Stimulated activated CD4-positive, alpha-beta T cell treated with anti-CD3 and anti-CD28 coated beads, Interleukin-15, amount 100 ng/mL, for 48 hours (primary cell): ENCODE results near the gene HOXD9.

Experiments
- DNase-seq, 2 donors: peaks; one replicate each; pipeline ENCODE4 v3.0.0-alpha.2; 2020; ENCODE audit warnings: low read depth in 2 of 2

The HOXD9 gene

GRCh38 chr2:176098366-176099158 is 24.0 kb upstream of the HOXD9 start:
- no peak for DNase-seq

DNA sequence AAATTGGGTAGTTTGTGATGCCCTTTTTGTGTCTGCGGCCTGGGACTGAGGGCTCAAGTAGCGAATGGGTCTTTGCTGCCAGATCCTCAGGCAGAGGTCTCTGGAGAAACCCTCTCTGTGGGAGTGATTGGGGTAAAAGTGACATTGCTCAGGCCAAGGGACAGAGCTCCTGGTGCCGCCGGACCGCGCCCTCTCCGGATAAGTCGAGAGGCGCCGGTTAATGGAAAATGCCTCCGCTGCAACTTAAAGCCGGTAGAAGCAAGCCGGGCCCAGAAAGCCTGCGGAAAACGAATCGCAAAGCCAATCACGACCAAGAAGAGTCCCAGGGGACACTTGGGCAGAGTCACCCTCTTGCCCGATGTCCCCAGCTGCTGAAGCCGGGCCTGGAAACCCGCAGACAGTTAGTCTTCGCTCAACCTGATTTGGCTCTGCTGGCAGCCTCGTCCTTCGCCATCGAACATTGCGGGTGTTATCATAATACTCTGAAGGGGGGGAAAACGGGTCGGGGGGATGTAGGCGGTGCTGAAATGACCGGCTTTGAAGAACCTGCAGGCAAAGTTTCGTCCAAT is 23.3 kb upstream of the HOXD9 start:
- no peak for DNase-seq

DNA sequence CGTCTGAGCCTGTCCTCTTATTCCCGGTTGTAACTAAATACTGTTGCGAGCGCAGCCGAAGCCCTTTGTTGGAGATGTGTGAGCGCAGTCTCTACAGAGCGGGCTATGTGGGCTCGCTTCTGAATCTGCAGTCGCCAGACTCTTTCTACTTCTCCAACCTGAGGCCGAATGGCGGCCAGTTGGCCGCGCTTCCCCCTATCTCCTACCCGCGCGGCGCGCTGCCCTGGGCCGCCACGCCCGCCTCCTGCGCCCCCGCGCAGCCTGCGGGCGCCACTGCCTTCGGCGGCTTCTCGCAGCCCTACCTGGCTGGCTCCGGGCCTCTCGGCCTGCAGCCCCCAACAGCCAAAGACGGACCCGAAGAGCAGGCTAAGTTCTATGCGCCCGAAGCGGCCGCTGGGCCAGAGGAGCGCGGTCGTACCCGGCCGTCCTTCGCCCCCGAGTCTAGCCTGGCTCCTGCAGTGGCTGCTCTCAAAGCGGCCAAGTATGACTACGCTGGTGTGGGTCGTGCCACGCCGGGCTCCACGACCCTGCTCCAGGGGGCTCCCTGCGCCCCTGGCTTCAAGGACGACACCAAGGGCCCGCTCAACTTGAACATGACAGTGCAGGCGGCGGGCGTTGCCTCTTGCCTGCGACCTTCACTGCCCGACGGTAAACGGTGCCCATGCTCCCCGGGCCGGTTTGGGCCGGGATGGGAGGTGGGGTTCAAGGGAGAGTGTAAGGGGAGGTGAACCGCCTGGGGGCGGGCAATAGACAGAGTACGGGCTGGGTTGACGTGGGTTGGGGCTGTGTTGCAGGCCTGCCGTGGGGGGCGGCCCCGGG is 22.6 kb upstream of the HOXD9 start, which contains the start of gene HOXD12:
Gene HOXD12 (plus strand): TSS at position 68 of the 819 bp plus-strand sequence. CDS start 7 bp downstream, at position 75.
- DNase-seq: no peak

GRCh38 chr2:176100547-176101140 is 21.9 kb upstream of the HOXD9 start:
- DNase-seq: no peak

- no peak for DNase-seq
Measured at GRCh38 chr2:176101216-176101830, 21.2 kb upstream of the HOXD9 start.

DNA sequence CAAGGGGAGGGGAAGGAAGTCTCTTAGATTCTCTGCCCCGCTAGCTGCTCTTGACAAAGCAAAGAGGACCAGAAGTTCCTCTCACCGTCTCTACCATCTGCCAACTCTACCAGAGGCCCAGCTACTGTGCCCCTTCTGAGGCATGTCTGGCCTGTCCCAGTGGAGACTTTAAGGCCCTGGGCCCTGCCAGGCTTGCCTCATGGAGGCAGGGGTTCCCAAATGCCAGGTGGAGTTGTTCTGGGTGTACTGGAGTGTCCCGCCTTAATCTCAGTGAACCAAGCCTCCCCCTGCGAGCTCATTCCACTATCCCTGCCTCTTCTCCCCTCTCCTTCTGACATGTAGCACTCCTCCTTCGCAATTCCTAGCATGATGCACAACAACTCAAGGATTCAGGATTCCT is 20.7 kb upstream of the HOXD9 start:
- no peak for DNase-seq

DNA sequence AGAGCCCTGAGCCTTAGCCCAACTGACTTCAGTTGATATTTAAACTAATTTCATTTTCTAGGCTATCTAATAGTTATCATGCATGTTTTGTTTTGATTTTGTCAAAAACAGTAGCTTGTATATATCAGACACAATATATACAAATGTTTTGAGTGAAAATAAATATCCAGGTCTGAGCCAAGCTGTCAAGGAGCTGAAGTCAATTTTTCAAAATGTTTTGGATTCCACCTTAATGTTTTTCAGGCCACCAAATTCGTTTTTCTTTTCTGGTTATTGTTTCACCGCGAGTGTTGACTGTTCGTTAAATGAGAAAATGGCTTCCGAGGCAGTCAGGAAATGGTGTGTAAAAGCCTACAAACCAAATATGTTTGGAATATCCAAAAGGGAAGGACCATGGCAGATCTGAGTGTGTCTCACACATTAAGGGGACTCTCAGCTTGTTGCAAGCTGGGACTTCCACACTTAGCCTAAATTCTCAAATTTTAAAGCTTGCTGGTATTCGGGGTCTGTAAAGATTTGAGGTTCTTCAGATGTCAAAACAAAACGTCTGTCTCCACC is 20.1 kb upstream of the HOXD9 start:
- DNase-seq: no peak

GRCh38 chr2:176103194-176103593 is 19.3 kb upstream of the HOXD9 start:
- no peak for DNase-seq

- no peak for DNase-seq
Measured at GRCh38 chr2:176103742-176104315, 18.7 kb upstream of the HOXD9 start.

DNA sequence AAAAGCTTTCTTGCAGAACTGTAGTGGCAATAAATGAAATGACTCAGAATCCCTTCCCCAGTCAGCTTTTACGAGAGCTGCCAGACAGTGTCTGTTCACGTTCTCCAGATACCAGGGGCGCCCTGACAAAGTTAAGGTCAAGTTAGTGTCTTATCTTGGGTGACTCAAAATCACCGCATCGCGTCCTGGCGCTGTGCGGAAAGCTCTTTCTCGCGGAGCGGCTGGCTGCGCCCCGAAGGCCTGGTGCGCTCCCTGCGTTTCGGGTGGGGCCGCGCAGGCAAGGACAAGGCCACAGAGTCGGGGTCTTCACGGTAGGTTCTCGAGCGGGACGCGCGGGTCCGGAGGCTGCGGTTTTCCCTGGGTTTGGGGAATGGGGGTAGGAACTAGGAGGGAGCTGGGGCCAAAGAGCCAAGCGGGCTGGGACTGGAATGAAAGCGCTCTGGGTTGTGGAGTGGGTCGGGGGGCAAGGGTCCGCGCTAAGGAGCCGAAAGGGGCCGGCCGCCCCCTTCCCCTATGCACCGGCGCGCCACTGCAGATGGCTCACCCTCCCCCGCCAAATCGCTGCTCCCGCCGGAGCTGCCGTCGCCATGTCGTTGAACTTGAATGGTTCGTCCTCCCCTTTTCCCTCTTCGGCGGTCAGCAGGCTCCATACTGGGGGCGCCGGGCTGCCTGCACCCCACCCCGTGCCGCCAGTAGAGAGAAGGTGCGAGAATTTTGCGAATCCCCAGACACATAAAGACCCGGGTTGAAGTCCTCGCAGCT is 18.0 kb upstream of the HOXD9 start:
- DNase-seq: no peak

DNA sequence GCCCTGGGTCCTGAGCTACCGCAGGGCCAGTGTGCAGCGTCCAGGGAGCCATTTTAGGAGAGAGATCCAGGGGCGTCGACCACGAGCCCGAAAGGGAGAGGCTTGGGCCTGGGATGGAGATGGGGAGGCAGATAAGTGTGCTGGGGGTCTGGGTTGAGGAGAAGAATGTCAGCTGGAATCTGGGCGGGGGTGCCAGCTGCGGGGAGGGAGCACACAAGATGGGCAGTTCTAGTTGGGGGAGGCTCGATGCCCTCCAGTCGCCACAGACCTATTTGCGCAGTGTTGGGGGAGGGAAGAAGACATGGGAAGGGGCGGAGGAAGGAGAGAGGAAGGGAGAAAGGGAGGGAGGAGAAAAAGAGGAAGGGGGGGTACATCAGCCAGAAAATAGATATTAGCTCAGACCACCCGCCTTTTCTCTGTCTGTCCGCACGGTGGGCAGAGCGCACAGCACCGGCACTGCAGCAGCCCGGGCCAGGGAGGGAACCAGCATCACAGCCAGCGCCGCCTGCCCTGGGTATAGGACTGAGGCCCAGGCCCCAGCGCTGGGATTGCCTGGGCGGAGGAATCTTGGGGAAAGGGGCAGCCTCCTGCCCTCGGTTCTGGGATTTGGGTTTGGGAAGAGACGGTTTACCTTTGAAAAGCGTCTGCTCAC is 17.3 kb upstream of the HOXD9 start:
- DNase-seq: no peak

- DNase-seq: no peak
Measured at GRCh38 chr2:176105730-176106580, 16.6 kb upstream of the HOXD9 start.

GRCh38 chr2:176106581-176107539 is 15.7 kb upstream of the HOXD9 start, which contains the start of gene HOXD11:
Gene HOXD11 (plus strand): TSS chr2:176107280. CDS start chr2:176107356, 76 bp downstream.
- no peak for DNase-seq

DNA sequence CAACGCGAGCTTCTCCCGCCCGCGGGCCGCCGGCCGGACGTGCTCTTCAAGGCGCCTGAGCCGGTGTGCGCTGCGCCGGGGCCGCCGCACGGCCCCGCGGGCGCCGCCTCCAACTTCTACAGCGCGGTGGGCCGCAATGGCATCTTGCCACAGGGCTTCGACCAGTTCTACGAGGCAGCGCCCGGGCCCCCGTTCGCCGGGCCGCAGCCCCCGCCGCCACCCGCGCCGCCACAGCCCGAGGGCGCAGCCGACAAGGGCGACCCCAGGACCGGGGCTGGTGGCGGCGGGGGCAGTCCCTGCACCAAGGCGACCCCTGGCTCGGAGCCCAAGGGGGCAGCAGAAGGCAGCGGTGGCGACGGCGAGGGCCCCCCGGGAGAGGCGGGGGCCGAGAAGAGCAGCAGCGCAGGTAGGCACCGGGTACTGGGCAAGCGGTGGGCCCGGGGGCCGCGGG is 14.8 kb upstream of the HOXD9 start:
- DNase-seq: no peak

GRCh38 chr2:176109192-176109901 is 13.2 kb upstream of the HOXD9 start:
- no peak for DNase-seq

- DNase-seq: no peak
Measured at GRCh38 chr2:176109946-176110345, 12.6 kb upstream of the HOXD9 start.
